Stomach (tissue), 4 donors: ENCODE measurements around the gene CEP164.

Source experiments
- CTCF ChIP-seq, 7 experiments: fragments of 450-650 bp in 4 of 7; fragments of 200-600 bp in 3 of 7; sonication (generic) in 3 of 7; IDR thresholded peaks; one replicate each; pipeline ENCODE4 v1.5.1; 2016 to 2019; ENCODE audit warnings: antibody characterized with exemption in 7 of 7, control low read depth in 2 of 7, mild to moderate bottlenecking in 1 of 7
- POLR2A ChIP-seq, 4 donors: fragments of 450-650 bp; IDR thresholded peaks; one replicate each; pipeline ENCODE4 v1.6.1; 2016; ENCODE audit warnings: antibody characterized with exemption in 4 of 4, control low read depth in 2 of 4, mild to moderate bottlenecking in 1 of 4, moderate library complexity in 1 of 4

GRCh38 chr11:117411736-117412135 is 84.1 kb downstream of the CEP164 start:
- TF ChIP-seq POLR2A (IDR thresholded peaks at IDR 0.05) (no peak), CTCF (IDR thresholded peaks at IDR 0.05) (no peak)
